OCI-LY3 (cell line): ENCODE measurements around the gene MLST8.
A peak's percentile ranks its signal among the peaks of the same experiment; 100 is the strongest.

Source experiments
- H2AFZ ChIP-seq: fragments of 200-600, 300-600 bp; shearing (Covaris generic); 2 replicates; pipeline ENCODE4 v1.6.0; 2014; ENCODE audit warnings: antibody characterized with exemption, low read depth, low read length
- H3K27ac ChIP-seq: fragments of 200-600, 300-600 bp; sonication (generic); 2 replicates; pipeline ENCODE4 v1.5.1; 2014; ENCODE audit warnings: mild to moderate bottlenecking, low read length, moderate library complexity, mixed read lengths
- H3K27me3 ChIP-seq: fragments of 200-600, 300-600 bp; sonication (generic); 2 replicates; pipeline ENCODE4 v1.6.1; 2014; ENCODE audit warnings: low read depth, low read length, mixed read lengths
- H3K36me3 ChIP-seq: fragments of 200-600, 300-600 bp; sonication (generic); replicated peaks from 2 replicates; pipeline ENCODE3; 2014; ENCODE audit warnings: low read depth, low read length, mixed read lengths
- H3K4me1 ChIP-seq: fragments of 300-600, 200-600 bp; sonication (generic); 2 replicates; pipeline ENCODE4 v1.6.1; 2014; ENCODE audit warnings: low read length, mixed read lengths
- H3K4me2 ChIP-seq: fragments of 200-600, 300-600 bp; sonication (generic); 2 replicates; pipeline ENCODE4 v1.6.1; 2014; ENCODE audit warnings: low read length, mixed read lengths
- H3K4me3 ChIP-seq: fragments of 300-600, 200-600 bp; sonication (generic); 2 replicates; pipeline ENCODE4 v1.5.1; 2014; ENCODE audit warnings: antibody characterized with exemption, mild to moderate bottlenecking, low read length, moderate library complexity
- H3K79me2 ChIP-seq: fragments of 300-600, 200-600 bp; shearing (Covaris generic); 2 replicates; pipeline ENCODE4 v1.6.1; 2014; ENCODE audit warnings: mild to moderate bottlenecking, low read length, mixed read lengths
- H3K9ac ChIP-seq: fragments of 300-600, 200-600 bp; shearing (Covaris generic); 2 replicates; pipeline ENCODE4 v1.6.0; 2014; ENCODE audit warnings: mild to moderate bottlenecking, low read length, moderate library complexity
- H3K9me3 ChIP-seq: fragments of 200-600, 300-600 bp; shearing (Covaris generic); 2 replicates; pipeline ENCODE4 v1.6.1; 2014; ENCODE audit warnings: low read length, mixed read lengths; ENCODE audit not compliant: insufficient read depth
- H4K20me1 ChIP-seq: fragments of 200-600, 300-600 bp; sonication (generic); 2 replicates; pipeline ENCODE4 v1.6.1; 2016; ENCODE audit warnings: low read length, mixed read lengths; ENCODE audit not compliant: insufficient read depth
- CTCF ChIP-seq: fragments of 200-600, 300-600 bp; sonication (generic); IDR thresholded peaks from 2 replicates; pipeline ENCODE4 v1.5.1; 2014; ENCODE audit warnings: antibody characterized with exemption, low read length, low read depth
- EZH2phosphoT487 ChIP-seq: fragments of 200-600 bp; shearing (Covaris generic); IDR thresholded peaks from 2 replicates; pipeline ENCODE4 v1.6.1; 2018; ENCODE audit warnings: antibody characterized with exemption, mixed run types, low read depth

Gene MLST8

DNA sequence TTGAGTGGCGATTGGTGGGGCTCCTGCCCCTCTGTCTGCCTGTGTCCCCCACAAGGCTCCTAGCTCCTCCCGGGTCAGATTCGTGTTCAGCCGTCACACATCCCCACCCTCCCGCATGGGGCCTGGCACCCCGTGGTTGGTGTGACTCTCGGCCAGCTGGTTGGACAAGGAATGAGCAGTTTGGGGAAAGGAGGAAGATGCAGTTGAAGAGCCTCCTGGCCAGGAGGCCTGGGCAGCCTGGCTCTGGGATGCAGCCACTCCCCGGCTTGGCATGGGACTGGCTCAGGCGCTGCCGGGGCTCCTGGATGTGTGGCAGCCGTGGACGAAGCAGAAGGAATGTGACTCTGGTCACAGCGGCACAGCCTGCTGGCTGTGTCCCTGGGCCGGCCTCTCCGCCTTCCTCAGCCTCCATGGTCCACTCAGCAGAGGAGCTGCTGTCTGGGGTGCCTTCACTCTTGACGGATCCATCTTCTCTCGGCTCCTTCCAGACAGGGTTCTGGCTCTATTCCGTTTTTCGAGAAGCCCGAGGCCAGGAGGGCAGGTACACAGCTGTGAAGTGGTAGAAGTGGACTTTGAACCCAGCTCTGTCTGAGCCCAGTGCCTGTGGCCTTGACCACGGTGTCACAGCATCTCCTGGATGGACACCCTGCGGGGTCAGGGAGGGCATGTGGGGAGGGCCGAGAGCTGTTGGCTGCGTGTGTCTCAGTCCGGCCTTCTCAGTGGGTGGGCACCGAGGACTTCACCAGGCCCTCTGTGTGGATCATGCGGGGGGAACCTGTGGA lies 47.6 kb upstream of the MLST8 start:
- H3K9ac ChIP-seq: no peak overlapping the region
- TF ChIP-seq CTCF: no peak
- TF ChIP-seq EZH2phosphoT487: no peak
- H3K27me3 ChIP-seq: no peaks in the 10 kb centered on the region
- no peak overlapping the region for H3K27ac ChIP-seq
- no peak overlapping the region for H3K4me3 ChIP-seq
- peaks cover 91% of the 10 kb centered on the region for H3K79me2 ChIP-seq
- H4K20me1 ChIP-seq: peaks cover 41% of the 10 kb centered on the region
- no peak overlapping the region for H2AFZ ChIP-seq
- peaks cover 42% of the 10 kb centered on the region for H3K4me1 ChIP-seq
- H3K9me3 ChIP-seq: no peaks in the 10 kb centered on the region
- no peak overlapping the region for H3K4me2 ChIP-seq
- peaks cover 37% of the 10 kb centered on the region for H3K36me3 ChIP-seq

DNA sequence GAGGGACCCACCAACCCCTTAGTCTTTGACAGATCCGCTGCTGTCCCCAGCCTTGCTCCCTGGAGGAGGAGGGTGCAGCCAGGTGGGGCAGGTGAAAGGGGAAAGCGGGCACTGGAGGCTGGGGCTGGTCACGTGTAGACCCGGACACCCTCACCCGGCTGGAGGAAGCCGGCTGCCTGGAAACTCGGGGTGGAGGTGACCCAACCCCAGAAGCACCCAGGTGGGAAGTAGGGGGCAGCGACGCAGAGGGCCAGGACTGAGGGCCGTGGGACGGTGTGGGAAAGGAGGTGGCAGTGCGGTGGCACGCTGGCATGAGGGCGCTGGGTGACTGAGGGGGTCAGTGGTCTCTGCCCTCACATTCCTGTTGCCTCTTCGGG lies 47.0 kb upstream of the MLST8 start:
- Histone ChIP-seq H3K4me1 (peaks cover 36% of the 10 kb centered on the region), H3K9me3 (no peaks in the 10 kb centered on the region), H3K79me2 (peaks cover 91% of the 10 kb centered on the region), H2AFZ (no peak overlapping the region), H3K4me3 (no peak overlapping the region), H4K20me1 (peaks cover 36% of the 10 kb centered on the region), H3K27ac (no peak overlapping the region), H3K27me3 (no peaks in the 10 kb centered on the region), H3K9ac (no peak overlapping the region), H3K4me2 (no peak overlapping the region), H3K36me3 (peaks cover 33% of the 10 kb centered on the region)
- no peak for TF ChIP-seq EZH2phosphoT487
- TF ChIP-seq CTCF: no peak

DNA sequence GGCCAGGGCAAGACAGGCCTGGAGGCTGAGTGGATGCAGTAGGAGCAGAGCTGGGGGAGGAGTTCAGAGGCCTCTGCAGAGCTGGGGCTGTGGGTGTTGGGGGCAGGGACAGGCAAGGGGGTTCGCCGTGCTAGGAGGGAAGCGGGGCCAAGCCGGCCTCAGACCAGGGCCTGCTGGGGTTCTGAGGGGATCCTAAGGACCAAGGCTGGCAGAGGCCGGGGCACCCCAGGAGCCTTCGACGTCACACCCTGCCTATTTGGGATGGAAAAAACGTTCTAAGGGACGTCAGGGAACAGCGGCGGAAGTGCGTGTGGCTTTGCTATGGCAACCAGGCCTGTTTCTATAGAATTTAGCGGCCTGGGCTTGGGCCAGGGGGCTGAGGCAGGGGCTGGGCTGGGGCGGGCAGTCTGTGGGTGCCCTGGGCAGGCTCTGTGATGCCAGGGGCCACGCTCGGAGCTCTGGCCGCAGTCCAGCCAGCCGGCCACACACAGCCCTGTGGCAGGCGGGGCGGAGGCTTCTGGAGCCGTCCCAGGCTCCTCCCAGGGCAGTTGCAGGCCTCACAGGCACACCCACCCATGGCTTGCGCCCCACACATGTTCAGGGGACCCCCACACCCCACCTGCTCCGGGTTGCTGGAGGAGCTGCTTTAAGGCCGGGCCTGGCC lies 45.9 kb upstream of the MLST8 start:
- Histone ChIP-seq H3K36me3 (peaks cover 30% of the 10 kb centered on the region), H3K4me2 (peak overlapping the region; percentile 63), H3K9me3 (no peaks in the 10 kb centered on the region), H3K27ac (no peak overlapping the region), H3K27me3 (no peaks in the 10 kb centered on the region), H3K4me3 (peak overlapping the region; percentile 45), H3K9ac (peak overlapping the region; percentile 36; the same call in 1 of the 2 replicates), H4K20me1 (peaks cover 28% of the 10 kb centered on the region), H3K4me1 (peaks cover 35% of the 10 kb centered on the region), H3K79me2 (peaks cover 91% of the 10 kb centered on the region), H2AFZ (no peak overlapping the region)
- no peak for TF ChIP-seq CTCF
- TF ChIP-seq EZH2phosphoT487: no peak

- no peaks in the 10 kb centered on the region for H3K27me3 ChIP-seq
- H3K4me1 ChIP-seq: peaks cover 35% of the 10 kb centered on the region
- H3K9ac ChIP-seq: no peak overlapping the region
- H4K20me1 ChIP-seq: peaks cover 28% of the 10 kb centered on the region
- no peak overlapping the region for H3K4me3 ChIP-seq
- peaks cover 26% of the 10 kb centered on the region for H3K36me3 ChIP-seq
- no peaks in the 10 kb centered on the region for H3K9me3 ChIP-seq
- TF ChIP-seq EZH2phosphoT487: no peak
- TF ChIP-seq CTCF: no peak
- no peak overlapping the region for H3K27ac ChIP-seq
- H3K79me2 ChIP-seq: peaks cover 81% of the 10 kb centered on the region
- no peak overlapping the region for H2AFZ ChIP-seq
- H3K4me2 ChIP-seq: peak overlapping the region; percentile 22; the same call in 1 of the 2 replicates
Observed at GRCh38 chr16:2160915-2161551, 44.2 kb upstream of the MLST8 start.
